ENCODE data around the gene SMOC2. TPM values are rescaled to one million over a fixed set of nuclear protein-coding genes. Genes with fewer than 3 reads are reported as not detected.

Gene SMOC2
- polyA plus RNA-seq, 1 donor from 2014 or later, result 0.50 TPM

GRCh38 chr6:168396561-168396960, 44.4 kb upstream of the SMOC2 start:
- Histone ChIP-seq H3K9me2 (ENCODE audit: insufficient read depth, low read length) (no peaks in the 10 kb centered on the region), H3K9me3 (ENCODE audit: low read length) (no peaks in the 10 kb centered on the region), H4K20me1 (ENCODE audit: insufficient read depth) (no peaks in the 10 kb centered on the region), H3F3A (ENCODE audit: insufficient read depth, low read length, poor library complexity, severe bottlenecking) (no peaks in the 10 kb centered on the region), H2AFZ (ENCODE audit: low read depth, low read length) (no peak overlapping the region), H3K9ac (ENCODE audit: low read length) (no peak overlapping the region), H3K79me2 (replicated peaks; ENCODE audit: insufficient read depth, low read length) (no peaks in the 10 kb centered on the region), H3K36me3 (ENCODE audit: insufficient read depth, low read length) (no peaks in the 10 kb centered on the region), H3K4me2 (ENCODE audit: low read length) (no peak overlapping the region), H3K27me3 (ENCODE audit: insufficient read depth, low read depth, low read length) (no peaks in the 10 kb centered on the region), H3K4me3 (ENCODE audit: low read length) (no peak overlapping the region), H3K27ac (ENCODE audit: low read length) (no peak overlapping the region)
- TF ChIP-seq TAF1 (IDR thresholded peaks at IDR 0.05; ENCODE audit: low read depth) (no peak), REST (IDR thresholded peaks at IDR 0.05; ENCODE audit: borderline replicate concordance) (no peak), RAD21 (conservative IDR thresholded peaks at IDR 0.05) (no peak), MXI1 (conservative IDR thresholded peaks at IDR 0.05; ENCODE audit: poor library complexity, severe bottlenecking) (no peak), POLR2AphosphoS5 (IDR thresholded peaks at IDR 0.05) (no peak), EP300 (conservative IDR thresholded peaks at IDR 0.05; ENCODE audit: poor library complexity, severe bottlenecking) (no peak), SMC3 (conservative IDR thresholded peaks at IDR 0.05; ENCODE audit: poor library complexity) (no peak), CTCF (IDR thresholded peaks at IDR 0.05; ENCODE audit: poor library complexity, severe bottlenecking) (no peak), EZH2 (IDR thresholded peaks at IDR 0.05; ENCODE audit: borderline replicate concordance, insufficient read depth, low read length, poor library complexity, severe bottlenecking) (no peak)

- Histone ChIP-seq H3K27ac (ENCODE audit: low read length) (no peak overlapping the region), H2AFZ (ENCODE audit: low read depth, low read length) (no peak overlapping the region), H3K27me3 (ENCODE audit: insufficient read depth, low read depth, low read length) (no peaks in the 10 kb centered on the region), H3K36me3 (ENCODE audit: insufficient read depth, low read length) (no peaks in the 10 kb centered on the region), H3K79me2 (replicated peaks; ENCODE audit: insufficient read depth, low read length) (no peaks in the 10 kb centered on the region), H3K9me2 (ENCODE audit: insufficient read depth, low read length) (no peaks in the 10 kb centered on the region), H3F3A (ENCODE audit: insufficient read depth, low read length, poor library complexity, severe bottlenecking) (no peaks in the 10 kb centered on the region), H3K4me2 (ENCODE audit: low read length) (no peak overlapping the region), H3K9ac (ENCODE audit: low read length) (no peak overlapping the region), H3K9me3 (ENCODE audit: low read length) (no peaks in the 10 kb centered on the region), H3K4me3 (ENCODE audit: low read length) (no peak overlapping the region), H4K20me1 (ENCODE audit: insufficient read depth) (no peaks in the 10 kb centered on the region)
- TF ChIP-seq TAF1 (IDR thresholded peaks at IDR 0.05; ENCODE audit: low read depth) (no peak), POLR2AphosphoS5 (IDR thresholded peaks at IDR 0.05) (no peak), CTCF (IDR thresholded peaks at IDR 0.05; ENCODE audit: poor library complexity, severe bottlenecking) (no peak), EP300 (conservative IDR thresholded peaks at IDR 0.05; ENCODE audit: poor library complexity, severe bottlenecking) (no peak), MXI1 (conservative IDR thresholded peaks at IDR 0.05; ENCODE audit: poor library complexity, severe bottlenecking) (no peak), EZH2 (IDR thresholded peaks at IDR 0.05; ENCODE audit: borderline replicate concordance, insufficient read depth, low read length, poor library complexity, severe bottlenecking) (no peak), RAD21 (conservative IDR thresholded peaks at IDR 0.05) (no peak), REST (IDR thresholded peaks at IDR 0.05; ENCODE audit: borderline replicate concordance) (no peak), SMC3 (conservative IDR thresholded peaks at IDR 0.05; ENCODE audit: poor library complexity) (no peak)
Observed at GRCh38 chr6:168397012-168397411, 44.0 kb upstream of the SMOC2 start.
